SIG-M5 (cell line): ENCODE data around the gene SPACA6.

Experiments
- DNase-seq: peaks from one replicate; lab custom pipeline; 2025; lab: John Stamatoyannopoulos, UW

SPACA6 gene

GRCh38 chr19:51688671-51689571 is 4.2 kb upstream of the SPACA6 start:
- no peak for DNase-seq

- DNase-seq = no peak
Measured at GRCh38 chr19:51689751-51690453, 3.2 kb upstream of the SPACA6 start.

- no peak for DNase-seq
Measured at GRCh38 chr19:51690454-51691073, 2.6 kb upstream of the SPACA6 start.

GRCh38 chr19:51691074-51691583 is 2.0 kb upstream of the SPACA6 start:
- DNase-seq = no peak

- DNase-seq = no peak
Measured at GRCh38 chr19:51691584-51692428, 1.3 kb upstream of the SPACA6 start.

GRCh38 chr19:51692468-51692867 is 662 bp upstream of the SPACA6 start:
- DNase-seq = no peak

GRCh38 chr19:51693819-51694218 is 689 bp downstream of the SPACA6 start:
- no peak for DNase-seq

- DNase-seq = no peak
Measured at GRCh38 chr19:51694318-51695085, 1.4 kb downstream of the SPACA6 start.

GRCh38 chr19:51695088-51695487 is 2.0 kb downstream of the SPACA6 start:
- no peak for DNase-seq

GRCh38 chr19:51695702-51696315 is 2.7 kb downstream of the SPACA6 start:
- DNase-seq = no peak

GRCh38 chr19:51696606-51697005 is 3.5 kb downstream of the SPACA6 start:
- no peak for DNase-seq

- no peak for DNase-seq
Measured at GRCh38 chr19:51697169-51697776, 4.1 kb downstream of the SPACA6 start.

- no peak for DNase-seq
Measured at GRCh38 chr19:51698296-51698695, 5.2 kb downstream of the SPACA6 start.

- no peak for DNase-seq
Measured at GRCh38 chr19:51699170-51699569, 6.0 kb downstream of the SPACA6 start.

GRCh38 chr19:51701468-51702100 is 8.5 kb downstream of the SPACA6 start:
- DNase-seq = no peak

GRCh38 chr19:51702103-51702824 is 9.1 kb downstream of the SPACA6 start:
- DNase-seq = no peak

GRCh38 chr19:51702825-51703574 is 9.9 kb downstream of the SPACA6 start:
- DNase-seq = no peak
